ENCODE data around the gene OCA2. TPM values are rescaled to one million over a fixed set of nuclear protein-coding genes. Genes with fewer than 3 reads are reported as not detected.

Gene OCA2
- total and polyA plus RNA-seq, 2 of the 13 experiments (the other 11 are each of a cell fraction or from before 2014, with no cell fraction given): 0.02 to 0.05 TPM

DNA sequence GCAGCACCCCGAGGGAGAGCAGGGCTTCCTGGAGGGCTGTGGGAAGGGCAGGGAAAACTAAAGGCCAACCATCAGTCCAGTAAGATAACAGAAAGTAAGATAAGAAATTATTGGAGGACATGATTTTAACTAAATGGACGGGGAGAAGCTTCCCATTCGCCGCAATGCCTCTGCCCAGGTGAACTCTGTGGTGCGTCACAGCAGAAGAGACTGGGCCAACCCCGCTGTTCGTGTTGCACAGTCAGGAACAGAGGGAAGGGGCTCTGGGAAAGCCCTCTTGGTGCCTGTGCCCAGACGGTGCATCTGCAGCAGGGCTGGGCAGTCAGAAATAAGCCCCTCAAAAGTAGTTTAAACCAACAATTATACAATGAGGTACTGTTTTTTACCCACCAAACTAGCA lies 284.1 kb downstream of the OCA2 start:
- Histone ChIP-seq H2AFZ (ENCODE audit: low read length) (no peak overlapping the region), H3K4me3 (replicated peaks in 1 of 3; ENCODE audit: insufficient read depth in 1 of 3, low read depth in 2 of 3, low read length in 3 of 3) (no peak overlapping the region), H3K27me3 (ENCODE audit: control insufficient read depth in 1 of 2, insufficient read depth in 2 of 2, low read length in 2 of 2) (no peaks in the 10 kb centered on the region), H3K9me3 (ENCODE audit: low read length) (peaks cover 12% of the 10 kb centered on the region), H3K4me2 (ENCODE audit: low read depth, low read length) (no peak overlapping the region), H3K4me1 (ENCODE audit: insufficient read depth, low read length) (no peaks in the 10 kb centered on the region), H3K36me3 (replicated peaks in 1 of 2; ENCODE audit: control insufficient read depth in 1 of 2, insufficient read depth in 2 of 2, low read length in 2 of 2) (no peaks in the 10 kb centered on the region), H4K20me1 (ENCODE audit: insufficient read depth, low read length) (no peaks in the 10 kb centered on the region), H3K79me2 (ENCODE audit: insufficient read depth, low read length) (no peaks in the 10 kb centered on the region), H3K27ac (ENCODE audit: extremely low read length, insufficient read depth, low read length) (no peak overlapping the region), H3K9ac (ENCODE audit: insufficient read depth, low read depth, low read length) (no peak overlapping the region)
- in situ Hi-C loops (cut with HindIII; ENCODE audit: extremely low pct_ligation_motif_present, low pct_unique_long_range_greater_than_20kb): no loop called here
- ATAC-seq: no peak
- TF ChIP-seq MEIS1 (CRISPR knock-in tag; IDR thresholded peaks at IDR 0.05; ENCODE audit: borderline replicate concordance): no peak
- TF ChIP-seq ZNF235 (CRISPR knock-in tag; IDR thresholded peaks at IDR 0.05; ENCODE audit: borderline replicate concordance): no peak
- no peak for TF ChIP-seq AKAP8 (CRISPR knock-in tag; IDR thresholded peaks at IDR 0.05)
- no peak for TF ChIP-seq ZNF652 (CRISPR knock-in tag; IDR thresholded peaks at IDR 0.05; ENCODE audit: borderline replicate concordance, low read depth)
- TF ChIP-seq CC2D1A (CRISPR knock-in tag; IDR thresholded peaks at IDR 0.05): no peak
- no peak for TF ChIP-seq ZNF775 (CRISPR knock-in tag; IDR thresholded peaks at IDR 0.05; ENCODE audit: borderline replicate concordance)
- TF ChIP-seq ZKSCAN5 (CRISPR knock-in tag; IDR thresholded peaks at IDR 0.05): no peak
- no peak for TF ChIP-seq HNF4A (CRISPR knock-in tag; IDR thresholded peaks at IDR 0.05)
- no peak for TF ChIP-seq ZNF619 (CRISPR knock-in tag; IDR thresholded peaks at IDR 0.05)
- no peak for TF ChIP-seq PPARG (CRISPR knock-in tag; conservative IDR thresholded peaks at IDR 0.05)
- TF ChIP-seq SALL2 (CRISPR knock-in tag; IDR thresholded peaks at IDR 0.05): no peak
- TF ChIP-seq ZNF569 (CRISPR knock-in tag; IDR thresholded peaks at IDR 0.05; ENCODE audit: borderline replicate concordance): no peak
- no peak for TF ChIP-seq ZNF816 (CRISPR knock-in tag; IDR thresholded peaks at IDR 0.05; ENCODE audit: borderline replicate concordance)
- no peak for FAIRE-seq
- WGBS (ENCODE audit: low lambda C conversion rate): 14% methylated on average over 8 of the region's 8 CpGs
- BruUV-seq (replicated peaks): no TSS peak
- ChIA-PET CTCF (ENCODE audit: low intra/inter-chr PET ratio, low total read pairs) (no interaction called here), POLR2A (no interaction called here)
- no peak for DNase-seq (ENCODE audit: low spot score)
- intact Hi-C loops (cut with micrococcal nuclease; ENCODE audit: unreplicated experiment): no loop called here

Data from HepG2 (cell line).